Stimulated activated CD4-positive, alpha-beta T cell treated with anti-CD3 and anti-CD28 coated beads, Interleukin-12 subunit alpha, Interleukin-12 subunit beta, amount 100 ng/mL, for 48 hours (primary cell): ENCODE results near the gene CLNK.
A peak's percentile ranks its signal among the peaks of the same experiment; 100 is the strongest.

Experiments used
- DNase-seq, 3 donors: peaks; one replicate each; pipeline ENCODE4 v3.0.0-alpha.2; 2020; ENCODE audit warnings: low read depth in 2 of 3, low spot score in 1 of 3

CLNK gene

DNA sequence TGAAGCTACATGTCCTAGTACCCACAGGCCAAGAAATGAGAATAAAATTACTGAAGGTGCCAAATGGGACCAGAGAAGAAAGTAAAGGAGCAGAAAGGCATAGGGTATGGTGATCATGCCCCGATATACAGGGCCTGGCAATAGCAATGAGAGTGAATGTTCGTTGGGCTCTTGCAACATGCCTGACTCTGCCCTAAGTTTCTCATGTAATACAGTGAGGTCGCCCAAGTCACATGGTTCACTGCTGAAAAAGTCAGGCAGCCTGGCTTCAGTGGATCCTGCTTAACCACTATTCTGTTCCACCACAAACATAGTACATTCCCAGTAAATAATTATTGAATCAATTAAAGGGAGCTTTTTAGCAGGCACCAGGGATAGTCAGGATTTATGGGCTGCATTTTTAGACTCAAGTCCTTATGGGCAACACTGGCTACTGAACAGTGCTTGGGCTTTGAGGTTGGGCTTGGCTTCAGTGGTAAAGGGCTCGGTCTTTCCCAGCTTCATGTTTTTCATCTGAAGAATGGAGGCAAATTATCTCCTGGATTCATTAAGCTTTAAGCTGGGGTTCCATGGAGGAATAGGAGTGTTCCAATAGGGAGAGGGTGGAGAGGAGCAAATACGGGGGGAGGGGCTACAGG lies 160.3 kb downstream of the CLNK start:
- DNase-seq, result no peak

DNA sequence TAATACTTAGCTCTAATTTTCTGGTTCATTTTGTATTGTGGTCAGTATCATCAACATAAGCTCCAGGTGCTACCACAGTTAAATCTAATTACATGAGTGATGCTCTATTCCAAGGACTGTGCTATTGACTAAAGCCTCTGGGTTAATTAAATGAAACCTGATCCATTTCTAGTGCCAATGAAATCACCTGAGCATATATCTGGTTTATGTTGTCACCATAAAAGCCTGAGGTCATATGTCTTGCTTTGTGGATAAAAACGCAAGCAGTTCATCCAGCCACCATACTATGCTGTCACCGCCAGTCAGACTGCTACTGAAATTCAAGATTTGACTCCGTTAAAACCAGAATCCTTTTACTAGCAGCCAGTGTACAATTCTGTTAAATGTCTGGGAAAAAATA lies 163.1 kb downstream of the CLNK start:
- no peak for DNase-seq

DNA sequence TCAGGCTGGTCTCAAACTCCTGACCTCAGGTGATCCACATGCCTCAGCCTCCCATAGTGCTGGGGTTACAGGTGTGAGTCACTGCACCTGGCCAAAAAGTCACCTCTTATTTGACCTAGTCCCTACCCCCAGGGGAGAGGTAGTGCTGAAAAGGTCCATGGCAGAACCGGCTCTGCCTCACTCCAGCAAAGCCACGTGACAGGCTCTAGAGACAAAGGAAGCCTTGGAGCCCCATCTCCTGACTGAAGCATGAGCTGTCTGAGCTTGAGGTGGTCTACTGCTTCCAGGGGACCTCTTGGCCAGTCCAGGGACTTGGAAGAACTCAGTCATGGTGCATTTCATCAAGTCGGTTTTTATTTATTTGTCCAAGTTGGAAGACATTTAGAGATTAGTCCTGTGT lies 174.8 kb downstream of the CLNK start:
- no peak for DNase-seq

DNA sequence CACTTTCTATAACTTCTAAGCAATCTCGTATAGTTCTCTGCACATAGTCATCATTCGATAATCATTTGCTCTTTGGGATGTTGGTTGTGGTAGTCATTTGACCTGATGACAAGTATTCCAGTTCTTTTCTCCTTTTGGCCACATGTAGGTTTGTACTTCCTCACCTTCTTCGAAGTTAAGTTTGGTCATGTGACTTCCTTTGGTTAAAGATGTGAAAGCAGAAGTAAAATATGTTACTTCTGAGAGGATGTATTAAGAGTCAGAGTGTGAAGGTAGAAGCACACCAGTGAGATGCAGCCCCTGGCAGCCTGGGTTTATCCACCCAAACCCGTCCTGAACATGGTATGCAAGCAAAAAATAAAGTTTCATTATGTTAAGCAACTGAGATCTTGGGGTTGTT lies 178.5 kb downstream of the CLNK start:
- no peak for DNase-seq

DNA sequence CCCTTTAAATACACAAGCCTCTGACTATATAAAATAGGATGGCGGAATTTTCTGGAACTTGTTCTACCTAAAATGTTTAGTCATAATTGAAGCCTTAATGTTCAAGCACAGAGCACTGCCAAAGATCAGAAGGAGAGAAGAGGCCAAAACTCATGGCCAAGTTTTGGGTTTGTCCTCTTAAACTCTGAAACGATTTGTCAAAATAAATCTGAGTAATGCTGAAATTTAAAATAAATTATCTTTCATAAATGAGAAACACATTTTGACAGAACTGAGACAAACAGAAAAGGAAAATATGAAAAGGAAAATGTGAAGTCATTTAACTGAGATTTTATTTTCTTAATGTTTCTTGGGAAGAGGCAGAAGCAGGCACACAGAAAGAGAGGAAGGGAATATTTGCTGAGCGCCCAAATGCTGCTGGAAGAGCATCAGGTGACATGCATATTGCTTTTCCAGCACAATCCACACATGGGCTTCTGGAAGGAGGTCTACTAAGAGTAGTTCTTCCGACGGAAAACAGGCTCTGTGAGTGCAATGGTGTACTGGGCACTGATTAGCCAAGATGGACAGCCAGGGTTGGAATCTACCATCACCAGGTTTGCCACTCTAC lies 179.9 kb downstream of the CLNK start:
- no peak for DNase-seq

DNA sequence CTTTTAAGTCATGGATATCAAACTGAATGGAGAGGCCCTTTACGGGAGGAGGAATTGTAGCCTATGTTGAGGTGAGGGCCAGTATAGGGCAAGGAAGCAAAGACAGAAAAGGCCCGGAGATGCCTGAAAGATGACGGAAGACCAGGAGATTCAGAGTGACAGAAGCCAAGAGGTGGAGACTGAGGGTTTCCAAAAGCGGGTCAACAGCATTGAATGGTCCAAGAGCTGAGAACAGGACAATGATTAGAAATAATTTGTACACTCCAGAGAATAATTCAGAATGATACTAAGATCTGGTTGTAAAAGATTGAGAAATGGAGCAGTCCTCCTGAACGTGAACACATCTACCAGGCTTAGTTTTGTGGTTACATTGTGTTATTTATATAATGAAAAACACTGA lies 181.9 kb downstream of the CLNK start:
- no peak for DNase-seq

DNA sequence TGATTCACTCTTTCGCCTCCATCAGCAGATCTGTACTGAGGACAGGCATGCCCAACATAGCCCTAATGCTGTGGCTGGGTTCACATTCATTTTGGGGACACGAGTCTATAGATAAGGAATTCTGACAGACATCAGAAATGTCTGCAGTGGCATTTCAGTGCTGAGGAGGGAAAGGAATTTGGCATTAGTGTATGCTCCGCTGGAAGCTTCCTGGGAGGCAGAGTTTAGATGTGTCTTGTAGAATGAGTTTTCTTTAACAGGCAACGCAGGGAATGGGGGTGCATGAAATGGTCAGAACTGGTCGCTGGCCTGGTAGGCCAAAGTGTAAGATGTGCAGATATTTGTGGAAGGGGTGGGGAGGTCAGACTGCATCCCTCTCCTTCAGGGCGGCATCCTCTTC lies 183.8 kb downstream of the CLNK start:
- DNase-seq, result no peak

DNA sequence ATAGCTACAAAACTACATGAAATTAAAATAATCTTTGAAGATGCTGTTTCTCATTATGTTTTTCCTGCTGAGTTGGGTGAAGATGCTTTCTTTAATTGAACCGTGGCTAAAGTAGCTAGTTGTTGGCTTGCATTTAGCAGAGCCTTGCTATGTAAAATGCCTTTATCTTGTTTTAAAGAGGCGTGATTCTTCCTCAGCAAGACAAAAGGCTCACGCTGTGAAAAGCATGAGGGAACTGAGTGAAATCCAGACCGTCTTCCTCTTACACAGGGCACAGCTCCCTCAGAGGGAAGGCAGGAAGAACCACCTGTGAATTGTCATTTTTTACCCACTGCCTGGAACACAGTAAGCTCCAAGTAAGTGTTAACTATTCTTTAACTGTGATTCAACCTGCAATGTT lies 188.4 kb downstream of the CLNK start:
- no peak for DNase-seq

DNA sequence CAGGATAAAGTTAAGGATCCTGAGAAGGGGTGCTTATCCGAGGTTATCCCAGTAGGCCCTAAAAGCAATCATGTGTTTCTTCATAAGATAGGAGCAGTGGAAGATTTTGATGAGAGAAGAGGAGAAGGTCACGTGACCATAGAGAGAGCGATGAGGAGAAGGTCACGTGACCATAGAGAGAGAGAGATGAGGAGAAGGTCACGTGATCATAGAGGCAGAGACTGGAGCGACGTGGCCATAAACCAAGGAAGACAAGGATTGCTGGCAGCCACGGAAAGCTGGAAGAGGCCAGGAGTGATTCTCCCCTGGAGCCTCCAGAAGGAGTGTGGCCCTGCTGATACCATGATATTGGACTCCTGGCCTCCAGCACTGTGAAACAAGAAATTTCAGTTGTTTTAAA lies 188.9 kb downstream of the CLNK start:
- no peak for DNase-seq

DNA sequence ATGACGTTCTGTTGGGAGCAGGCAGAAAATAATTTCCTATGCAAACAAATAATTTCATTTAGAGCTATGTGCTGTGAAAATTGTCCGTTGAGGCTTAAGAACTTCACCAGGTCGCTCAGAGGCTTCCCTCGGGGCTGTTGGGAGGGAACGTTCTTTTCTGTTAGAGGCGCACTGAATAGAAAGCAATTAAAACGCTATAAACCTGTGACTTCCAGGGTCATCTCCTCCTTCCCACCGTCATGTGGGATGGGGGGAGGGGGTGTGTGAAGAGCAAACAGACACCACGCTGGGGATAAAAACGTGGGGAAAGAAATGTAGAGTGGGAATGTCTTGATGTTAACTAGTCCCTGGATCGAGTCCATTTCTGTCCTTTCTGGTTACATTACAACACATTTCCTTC lies 192.1 kb downstream of the CLNK start:
- DNase-seq, result no peak

DNA sequence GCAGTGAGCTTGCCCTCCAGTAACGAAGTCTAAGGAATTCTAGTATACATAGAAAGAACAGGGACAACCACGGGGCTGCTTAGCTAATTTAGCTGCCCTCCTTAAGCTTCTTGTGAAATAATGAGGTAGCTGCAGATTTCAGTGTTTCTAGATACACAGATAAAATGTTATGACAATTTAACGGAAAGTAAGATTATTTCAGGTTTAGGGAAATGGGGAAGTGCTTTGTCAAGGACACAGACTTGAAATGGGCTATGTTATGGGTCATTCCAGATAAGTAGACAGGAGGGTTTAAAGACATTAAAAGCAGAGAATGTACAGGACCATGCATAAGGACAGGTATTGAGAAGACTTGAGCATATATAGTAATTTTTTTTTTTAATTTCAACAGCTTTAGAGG lies 193.2 kb downstream of the CLNK start:
- no peak for DNase-seq

DNA sequence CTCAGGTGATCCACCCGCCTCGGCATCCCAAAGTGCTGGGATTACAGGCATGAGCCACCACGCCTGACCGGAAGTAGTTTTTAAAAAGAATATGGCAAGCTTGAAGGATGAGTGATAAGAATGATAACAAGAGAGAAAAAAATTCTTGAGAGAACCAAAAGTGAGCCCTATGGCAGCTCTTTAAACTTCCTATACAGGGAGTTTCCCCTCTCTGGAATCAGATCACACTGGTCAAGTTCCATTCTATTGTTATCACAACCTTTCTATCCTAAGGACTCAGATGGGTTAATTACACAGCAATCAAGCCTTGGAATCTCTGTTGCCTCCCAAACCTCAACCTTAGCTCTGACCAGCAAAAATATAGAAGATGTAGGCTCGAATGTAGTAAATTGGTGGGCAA lies 193.6 kb downstream of the CLNK start:
- DNase-seq, result no peak

DNA sequence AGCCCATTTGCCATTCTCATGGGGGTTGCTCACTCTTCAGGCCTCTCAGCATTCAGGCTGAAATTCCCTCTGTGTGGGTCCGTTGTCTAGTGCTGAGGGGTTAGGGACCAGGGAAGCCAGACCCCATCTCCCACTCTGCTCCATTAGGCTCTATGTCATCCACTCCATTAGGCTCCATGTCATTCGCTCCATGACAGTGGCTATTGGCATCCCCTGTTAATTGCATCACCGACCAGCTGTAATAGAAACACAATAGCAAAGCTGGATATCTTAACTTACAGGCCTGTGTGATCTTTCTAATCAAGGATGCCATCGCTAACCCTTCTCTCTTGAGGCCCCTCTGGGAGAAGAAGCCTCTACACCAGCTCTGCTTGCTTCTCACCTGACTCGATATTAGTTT lies 201.7 kb downstream of the CLNK start:
- DNase-seq, result no peak

DNA sequence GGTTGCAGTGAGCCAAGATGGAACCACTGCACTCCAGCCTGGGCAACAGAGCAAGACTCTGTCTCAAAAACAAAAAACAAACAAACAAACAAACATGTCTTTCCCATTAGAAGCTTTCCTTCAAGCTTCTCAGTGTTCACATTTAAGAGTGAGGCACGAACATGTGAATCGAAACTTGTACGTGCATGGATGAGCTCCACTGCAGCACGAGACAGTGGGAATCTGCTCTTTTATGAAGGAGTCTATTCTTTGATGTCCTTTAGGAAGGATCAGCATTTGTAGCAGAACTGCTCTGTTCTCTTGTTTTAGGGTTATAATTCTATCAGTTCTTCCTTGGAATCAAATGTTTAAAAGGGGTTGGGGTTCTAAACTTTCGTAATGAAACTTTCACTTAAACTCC lies 204.0 kb downstream of the CLNK start:
- DNase-seq, result no peak

DNA sequence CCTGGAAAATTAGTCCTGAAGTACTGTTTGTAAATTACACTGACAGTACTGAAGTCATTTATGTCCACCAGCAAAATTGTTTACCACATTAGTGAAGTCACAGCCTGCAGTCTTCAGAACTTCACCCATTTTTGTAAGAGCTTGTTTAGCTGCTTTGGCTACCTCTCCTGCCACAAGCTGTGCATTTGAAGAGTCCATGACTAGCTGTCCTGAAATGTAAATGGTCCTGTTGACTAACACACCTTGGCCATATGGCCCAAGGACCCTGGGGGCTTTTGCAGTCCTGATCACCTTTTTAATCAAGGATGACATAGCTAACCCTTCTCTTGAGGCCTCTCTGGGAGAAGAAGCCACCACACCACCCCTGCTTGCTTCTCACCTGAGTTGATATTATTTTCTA lies 205.9 kb downstream of the CLNK start:
- no peak for DNase-seq

DNA sequence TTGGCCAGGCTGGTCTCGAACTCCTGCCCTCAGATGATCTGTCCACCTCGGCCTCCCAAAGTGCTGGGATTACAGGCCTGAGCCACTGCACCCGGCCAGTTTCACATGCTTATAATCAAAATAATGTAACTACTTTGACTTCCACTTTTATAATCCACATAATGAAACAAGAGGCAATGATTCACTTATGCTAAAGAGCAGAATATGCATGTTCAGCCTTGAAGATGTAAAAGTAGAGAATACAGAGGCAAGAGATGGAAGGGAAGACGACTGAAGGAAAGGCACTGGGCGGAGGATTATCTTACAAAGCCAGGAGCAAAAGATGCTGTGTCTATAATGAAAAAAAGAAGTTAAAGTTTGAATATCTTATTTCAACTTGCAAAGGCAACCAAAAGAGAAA lies 214.1 kb downstream of the CLNK start:
- no peak for DNase-seq

DNA sequence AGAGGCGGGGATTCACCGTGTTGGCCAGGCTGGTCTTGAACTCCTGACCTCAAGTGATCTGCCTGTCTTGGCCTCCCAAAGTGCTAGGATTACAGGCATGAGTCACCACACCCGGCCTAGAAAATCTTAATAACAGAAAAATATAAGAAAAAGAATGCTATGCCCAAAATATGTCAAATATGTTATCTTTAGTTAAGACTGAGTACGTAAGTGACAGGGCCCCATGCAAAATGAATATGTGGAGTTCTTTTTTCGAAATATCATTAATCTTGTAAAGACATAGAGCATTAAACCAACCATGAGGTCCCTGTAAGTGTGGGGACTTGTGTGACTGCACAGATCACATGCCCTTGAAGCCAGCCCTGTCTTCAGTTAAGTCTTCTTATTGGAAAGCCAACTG lies 218.4 kb downstream of the CLNK start:
- DNase-seq, result no peak

DNA sequence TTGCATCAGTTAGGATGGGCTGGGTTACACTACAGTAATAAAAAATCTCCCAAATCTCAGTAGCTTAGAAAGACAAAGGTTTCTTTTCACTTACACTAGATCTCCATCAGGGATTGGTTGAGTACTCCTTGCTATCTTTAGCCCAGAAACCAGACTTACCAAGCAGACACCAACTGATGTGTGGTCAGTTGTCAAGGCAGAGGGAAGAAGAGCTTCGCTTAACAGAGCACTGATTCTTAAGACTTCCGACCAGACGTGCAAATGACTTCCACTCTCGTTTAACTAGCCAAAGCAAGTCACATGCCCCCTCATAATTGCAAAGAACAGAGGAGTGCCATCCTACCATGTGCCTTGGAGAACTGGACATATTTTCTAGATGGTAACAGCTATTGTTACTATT lies 221.7 kb downstream of the CLNK start:
- DNase-seq, result no peak

DNA sequence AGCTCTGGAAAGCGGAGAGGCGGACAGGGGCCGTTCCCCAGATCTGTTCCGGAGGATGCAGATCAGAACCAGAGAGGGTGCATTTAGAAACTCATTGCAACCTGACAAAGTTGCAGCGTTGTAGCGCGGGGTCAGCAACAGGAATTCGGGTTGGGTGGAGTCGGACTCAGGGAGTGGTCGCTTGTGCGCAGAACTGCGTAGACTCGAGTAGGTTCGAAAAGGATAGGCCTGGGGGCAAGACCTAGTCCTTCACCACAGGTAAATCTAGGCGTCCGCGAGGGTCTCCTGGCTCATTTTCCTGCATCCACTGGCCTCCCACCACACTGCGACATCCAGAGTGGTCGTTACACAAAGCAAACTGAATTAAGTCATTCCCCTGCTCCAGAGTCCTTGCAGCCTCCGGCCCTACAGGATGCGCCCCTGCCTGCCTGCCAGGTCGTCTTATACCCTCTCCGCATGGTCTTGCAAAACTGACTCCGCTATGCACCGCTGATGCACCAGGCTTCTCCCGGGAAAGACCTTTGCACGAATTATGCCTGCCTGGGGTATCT lies 222.6 kb downstream of the CLNK start:
- no peak for DNase-seq

DNA sequence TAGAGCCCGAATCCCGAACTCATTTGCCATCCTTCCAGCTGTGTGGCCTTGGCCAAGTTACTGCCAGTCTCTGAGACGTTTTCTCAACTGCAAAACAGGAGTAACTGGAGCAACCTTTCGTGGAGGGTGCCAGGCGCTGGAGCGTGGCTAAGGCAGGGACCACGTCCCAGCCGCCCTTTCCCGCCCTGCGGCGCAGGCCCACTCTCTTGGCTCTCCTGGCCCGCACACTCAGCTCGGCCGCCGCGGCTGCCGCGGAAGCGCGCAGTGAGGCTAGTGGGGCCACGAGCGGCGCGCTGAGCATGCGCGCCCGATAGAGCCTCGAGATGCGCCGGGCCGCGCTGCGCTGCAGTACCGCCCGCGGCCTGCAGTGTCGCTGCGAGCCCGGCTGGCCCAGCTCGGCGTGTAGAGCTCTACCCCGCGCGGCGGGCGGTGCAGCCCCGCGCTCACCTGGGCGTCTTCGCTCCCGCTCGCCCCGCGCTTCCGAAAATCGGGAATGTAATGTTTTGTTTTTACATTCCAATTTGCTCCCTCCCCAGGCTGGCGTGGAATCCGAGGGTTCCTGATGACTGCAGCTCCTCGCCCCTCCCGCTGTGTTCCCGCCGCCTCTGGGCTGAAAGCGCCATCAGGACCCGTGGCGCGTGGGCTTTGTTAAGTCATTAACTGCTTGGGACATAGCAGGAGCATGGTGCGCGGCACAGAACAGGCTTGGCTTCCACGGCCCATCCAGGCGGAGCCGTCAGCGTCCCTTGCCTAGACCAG lies 223.3 kb downstream of the CLNK start:
- DNase-seq, result peak; percentile 33 to 66 (median 52)

DNA sequence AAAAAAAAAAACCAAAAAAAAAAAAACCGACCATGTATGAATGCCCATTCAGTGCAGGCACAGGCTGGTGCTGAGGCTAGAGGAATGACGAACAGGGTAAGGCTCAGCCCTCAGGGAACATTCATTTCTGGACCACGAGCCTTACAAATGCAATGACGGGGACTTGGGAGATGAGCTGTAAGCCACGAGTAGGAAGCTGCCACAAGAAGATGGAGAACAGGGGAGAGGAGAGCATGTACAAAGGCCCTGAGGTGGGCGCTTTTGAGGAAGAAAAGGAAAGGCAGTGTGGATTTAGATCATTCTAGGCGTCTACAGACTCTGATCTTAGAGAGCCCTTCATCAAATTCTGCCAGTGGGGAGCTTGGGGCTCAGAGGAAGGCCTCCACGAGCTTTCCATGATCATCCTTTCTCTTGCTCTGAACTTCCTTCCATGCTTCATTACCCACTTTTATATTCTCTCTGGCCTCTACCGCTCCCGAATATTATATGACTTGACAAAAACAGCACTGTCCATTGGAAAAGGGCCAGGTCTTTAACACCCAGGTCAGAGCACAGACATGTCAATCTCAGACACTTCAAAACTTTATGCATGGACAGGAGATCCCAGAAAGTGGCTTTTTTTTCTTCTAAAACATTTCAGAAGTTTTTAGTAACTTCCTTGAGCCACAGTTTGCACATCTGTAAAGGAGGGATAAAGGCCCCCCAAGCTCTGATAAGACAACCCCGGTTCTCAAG lies 224.1 kb downstream of the CLNK start:
- peak in 2 of 3 donors; percentile 37 to 47 for DNase-seq

DNA sequence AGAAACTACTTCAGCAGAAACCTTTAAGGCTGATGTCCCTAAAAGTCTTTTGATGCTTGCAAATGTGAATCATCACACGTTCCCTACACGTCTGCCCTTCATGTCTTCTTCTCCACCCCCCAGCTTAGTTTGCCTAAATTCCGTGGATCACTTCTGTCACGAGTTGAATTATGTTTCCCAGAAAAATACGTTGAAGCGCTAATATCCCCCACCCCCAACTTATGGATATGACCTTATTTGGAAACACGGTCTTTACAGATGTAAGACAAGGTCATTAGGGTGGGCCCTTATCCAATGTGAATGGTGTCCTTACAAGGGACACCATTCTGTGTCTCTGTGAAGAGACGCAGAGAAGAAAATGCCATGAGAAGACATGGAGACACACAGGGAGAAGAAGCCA lies 225.3 kb downstream of the CLNK start:
- DNase-seq, result no peak
